Measurements from ENCODE around the gene IQCF2. TPM values are rescaled to one million over a fixed set of nuclear protein-coding genes. Genes with fewer than 3 reads are reported as not detected.

The IQCF2 gene
- polyA plus RNA-seq, 1 donor from 2014 or later, result not detected

GRCh38 chr3:51814034-51814433 lies 47.4 kb upstream of the IQCF2 start:
- no peaks in the 10 kb centered on the region for H3F3A ChIP-seq (ENCODE audit: insufficient read depth, low read length, poor library complexity, severe bottlenecking)
- H3K36me3 ChIP-seq (ENCODE audit: insufficient read depth, low read length), result no peaks in the 10 kb centered on the region
- no peaks in the 10 kb centered on the region for H3K79me2 ChIP-seq (replicated peaks; ENCODE audit: insufficient read depth, low read length)
- no peaks in the 10 kb centered on the region for H3K27me3 ChIP-seq (ENCODE audit: insufficient read depth, low read depth, low read length)
- no peak overlapping the region for H3K27ac ChIP-seq (ENCODE audit: low read length)
- no peaks in the 10 kb centered on the region for H3K9me3 ChIP-seq (ENCODE audit: low read length)
- no peak overlapping the region for H2AFZ ChIP-seq (ENCODE audit: low read depth, low read length)
- no peak overlapping the region for H3K9ac ChIP-seq (ENCODE audit: low read length)
- no peak overlapping the region for H3K4me2 ChIP-seq (ENCODE audit: low read length)
- no peaks in the 10 kb centered on the region for H3K9me2 ChIP-seq (ENCODE audit: insufficient read depth, low read length)
- TF ChIP-seq REST (IDR thresholded peaks at IDR 0.05; ENCODE audit: borderline replicate concordance), result no peak
- no peak for TF ChIP-seq POLR2AphosphoS5 (IDR thresholded peaks at IDR 0.05)
- TF ChIP-seq RAD21 (conservative IDR thresholded peaks at IDR 0.05), result no peak
- no peak for TF ChIP-seq TAF1 (IDR thresholded peaks at IDR 0.05; ENCODE audit: low read depth)
- TF ChIP-seq SMC3 (conservative IDR thresholded peaks at IDR 0.05; ENCODE audit: poor library complexity), result no peak
- TF ChIP-seq, protein P1, sequence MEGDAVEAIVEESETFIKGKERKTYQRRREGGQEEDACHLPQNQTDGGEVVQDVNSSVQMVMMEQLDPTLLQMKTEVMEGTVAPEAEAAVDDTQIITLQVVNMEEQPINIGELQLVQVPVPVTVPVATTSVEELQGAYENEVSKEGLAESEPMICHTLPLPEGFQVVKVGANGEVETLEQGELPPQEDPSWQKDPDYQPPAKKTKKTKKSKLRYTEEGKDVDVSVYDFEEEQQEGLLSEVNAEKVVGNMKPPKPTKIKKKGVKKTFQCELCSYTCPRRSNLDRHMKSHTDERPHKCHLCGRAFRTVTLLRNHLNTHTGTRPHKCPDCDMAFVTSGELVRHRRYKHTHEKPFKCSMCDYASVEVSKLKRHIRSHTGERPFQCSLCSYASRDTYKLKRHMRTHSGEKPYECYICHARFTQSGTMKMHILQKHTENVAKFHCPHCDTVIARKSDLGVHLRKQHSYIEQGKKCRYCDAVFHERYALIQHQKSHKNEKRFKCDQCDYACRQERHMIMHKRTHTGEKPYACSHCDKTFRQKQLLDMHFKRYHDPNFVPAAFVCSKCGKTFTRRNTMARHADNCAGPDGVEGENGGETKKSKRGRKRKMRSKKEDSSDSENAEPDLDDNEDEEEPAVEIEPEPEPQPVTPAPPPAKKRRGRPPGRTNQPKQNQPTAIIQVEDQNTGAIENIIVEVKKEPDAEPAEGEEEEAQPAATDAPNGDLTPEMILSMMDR (IDR thresholded peaks at IDR 0.05; ENCODE audit: poor library complexity, severe bottlenecking), result no peak
- TF ChIP-seq EP300 (conservative IDR thresholded peaks at IDR 0.05; ENCODE audit: poor library complexity, severe bottlenecking), result no peak
- TF ChIP-seq MXI1 (conservative IDR thresholded peaks at IDR 0.05; ENCODE audit: poor library complexity, severe bottlenecking), result no peak
- no peak for TF ChIP-seq EZH2 (IDR thresholded peaks at IDR 0.05; ENCODE audit: borderline replicate concordance, insufficient read depth, low read length, poor library complexity, severe bottlenecking)
- H3K4me3 ChIP-seq (ENCODE audit: low read length), result no peak overlapping the region
- H4K20me1 ChIP-seq (ENCODE audit: insufficient read depth), result no peaks in the 10 kb centered on the region

- Histone ChIP-seq H3K9me2 (ENCODE audit: insufficient read depth, low read length) (no peaks in the 10 kb centered on the region), H3K4me3 (ENCODE audit: low read length) (no peak overlapping the region)
These were observed 45.8 kb upstream of the IQCF2 start for GRCh38 chr3:51815614-51816013.

More at GRCh38 chr3:51815614-51816013, 45.8 kb upstream of the IQCF2 start:
- Histone ChIP-seq H3K9ac (ENCODE audit: low read length) (no peak overlapping the region), H3K36me3 (ENCODE audit: insufficient read depth, low read length) (no peaks in the 10 kb centered on the region), H2AFZ (ENCODE audit: low read depth, low read length) (no peak overlapping the region), H3K27me3 (ENCODE audit: insufficient read depth, low read depth, low read length) (no peaks in the 10 kb centered on the region), H3K4me2 (ENCODE audit: low read length) (no peak overlapping the region), H3K9me3 (ENCODE audit: low read length) (no peaks in the 10 kb centered on the region), H3F3A (ENCODE audit: insufficient read depth, low read length, poor library complexity, severe bottlenecking) (no peaks in the 10 kb centered on the region), H3K27ac (ENCODE audit: low read length) (no peak overlapping the region), H3K79me2 (replicated peaks; ENCODE audit: insufficient read depth, low read length) (no peaks in the 10 kb centered on the region), H4K20me1 (ENCODE audit: insufficient read depth) (no peaks in the 10 kb centered on the region)
- TF ChIP-seq, protein P1 (IDR thresholded peaks at IDR 0.05; ENCODE audit: poor library complexity, severe bottlenecking), result no peak
- TF ChIP-seq EP300 (conservative IDR thresholded peaks at IDR 0.05; ENCODE audit: poor library complexity, severe bottlenecking), result no peak
- no peak for TF ChIP-seq REST (IDR thresholded peaks at IDR 0.05; ENCODE audit: borderline replicate concordance)
- no peak for TF ChIP-seq MXI1 (conservative IDR thresholded peaks at IDR 0.05; ENCODE audit: poor library complexity, severe bottlenecking)
- no peak for TF ChIP-seq RAD21 (conservative IDR thresholded peaks at IDR 0.05)
- TF ChIP-seq SMC3 (conservative IDR thresholded peaks at IDR 0.05; ENCODE audit: poor library complexity), result no peak
- TF ChIP-seq POLR2AphosphoS5 (IDR thresholded peaks at IDR 0.05), result no peak
- TF ChIP-seq TAF1 (IDR thresholded peaks at IDR 0.05; ENCODE audit: low read depth), result no peak
- TF ChIP-seq EZH2 (IDR thresholded peaks at IDR 0.05; ENCODE audit: borderline replicate concordance, insufficient read depth, low read length, poor library complexity, severe bottlenecking), result no peak
